HFF-Myc (cell line): ENCODE data around the gene PTCD2.
"Not testable (repeated sequence)": the region's sequence is repeated elsewhere in the genome, so short reads cannot be mapped to it uniquely, and the experiment has no call there.

Experiments used
- DNase-seq: peaks from one replicate; pipeline ENCODE4 v3.0.0-alpha.2; 2011; ENCODE audit warnings: low read depth; ENCODE audit errors: extremely low read depth
- H3K4me3 ChIP-seq: replicated peaks from 2 replicates; pipeline ENCODE4 v1.5.1; 2011; ENCODE audit warnings: low read depth, mild to moderate bottlenecking, control low read depth, low read length
- CTCF ChIP-seq: IDR thresholded peaks from 2 replicates; pipeline ENCODE4 v1.5.1; 2012; ENCODE audit warnings: mild to moderate bottlenecking, low read depth, low read length, control low read depth; ENCODE audit errors: missing control alignments

The PTCD2 gene

GRCh38 chr5:72294473-72294872 lies 25.7 kb upstream of the PTCD2 start:
- TF ChIP-seq CTCF, result no peak
- no peak overlapping the region for H3K4me3 ChIP-seq
- no peak for DNase-seq

- no peak overlapping the region for H3K4me3 ChIP-seq
- no peak for TF ChIP-seq CTCF
- no peak for DNase-seq
These were observed 24.6 kb upstream of the PTCD2 start for GRCh38 chr5:72295539-72295938.

GRCh38 chr5:72296256-72296655 lies 23.9 kb upstream of the PTCD2 start:
- no peak for TF ChIP-seq CTCF
- H3K4me3 ChIP-seq, result no peak overlapping the region
- no peak for DNase-seq

GRCh38 chr5:72298136-72298535 lies 22.0 kb upstream of the PTCD2 start:
- not testable (repeated sequence) for H3K4me3 ChIP-seq

GRCh38 chr5:72298711-72299110 lies 21.5 kb upstream of the PTCD2 start:
- no peak for TF ChIP-seq CTCF
- H3K4me3 ChIP-seq, result no peak overlapping the region
- DNase-seq, result no peak

More at GRCh38 chr5:72298136-72298535, 22.0 kb upstream of the PTCD2 start:
- not testable (repeated sequence) for DNase-seq

GRCh38 chr5:72300590-72301339 lies 19.4 kb upstream of the PTCD2 start:
- TF ChIP-seq CTCF, result no peak
- DNase-seq, result no peak
- H3K4me3 ChIP-seq, result no peak overlapping the region

GRCh38 chr5:72301557-72301956 lies 18.6 kb upstream of the PTCD2 start:
- DNase-seq, result no peak
- no peak for TF ChIP-seq CTCF
- no peak overlapping the region for H3K4me3 ChIP-seq
